PC-3 (cell line): ENCODE results near the gene DERA.

Source experiments
- CTCF ChIP-seq: fragments of 300-600 bp; sonication (generic); conservative IDR thresholded peaks from 2 replicates; pipeline ENCODE4 v1.5.1; 2017; ENCODE audit warnings: antibody characterized with exemption, low read depth, mild to moderate bottlenecking, low read length
- EZH2 ChIP-seq: fragments of 300-600 bp; sonication (generic); IDR thresholded peaks from one replicate; pipeline ENCODE4 v1.6.1; 2017; ENCODE audit warnings: antibody characterized with exemption, mild to moderate bottlenecking, low read length; ENCODE audit not compliant: unreplicated experiment
- EZH2phosphoT487 ChIP-seq: fragments of 300-600 bp; sonication (generic); IDR thresholded peaks from 2 replicates; pipeline ENCODE4 v1.6.1; 2018; ENCODE audit warnings: mild to moderate bottlenecking, antibody characterized with exemption, low read length, borderline replicate concordance

GRCh38 chr12:15868186-15868585 is 42.9 kb upstream of the DERA start:
- TF ChIP-seq CTCF = no peak
- TF ChIP-seq EZH2phosphoT487 = no peak
- no peak for TF ChIP-seq EZH2
